WTC11 (cell line): ENCODE data around the gene GFPT1. TPM values are rescaled to one million over a fixed set of nuclear protein-coding genes. Genes with fewer than 3 reads are reported as not detected.

Source experiments
- ATAC-seq: fragments of 200-7000 bp; cut with Tn5 transposase; 2 replicates; pipeline ENCODE4 v1.10.0; 2021; ENCODE audit warnings: mild to moderate bottlenecking, moderate library complexity
- CTCF ChIA-PET: fragments of 300-600 bp; sonication (Branson Sonifier 250); formaldehyde crosslinking; loops from one replicate; lab custom pipeline; 2021; ENCODE audit warnings: antibody characterized with exemption; lab: Charles Lee
- POLR2A ChIA-PET: fragments of 350-600 bp; sonication (Branson Sonifier 250); formaldehyde crosslinking; loops from one replicate; lab custom pipeline; 2021; ENCODE audit warnings: antibody characterized with exemption; lab: Charles Lee
- DNase-seq: peaks from one replicate; pipeline ENCODE4 v3.0.0; 2021; ENCODE audit warnings: low spot score
- H3K27ac Mint-ChIP-seq: 2 replicates; pipeline ENCODE4 v1.8.0; 2021; ENCODE audit warnings: mixed read lengths
- H3K27me3 Mint-ChIP-seq: 2 replicates; pipeline ENCODE4 v1.8.0; 2021; ENCODE audit warnings: low read depth, mild to moderate bottlenecking, moderate library complexity, mixed read lengths
- H3K36me3 Mint-ChIP-seq: 2 replicates; pipeline ENCODE4 v1.8.0; 2021; ENCODE audit warnings: mixed read lengths
- H3K4me1 Mint-ChIP-seq: 2 replicates; pipeline ENCODE4 v1.8.0; 2022; ENCODE audit warnings: mixed read lengths
- H3K4me3 Mint-ChIP-seq: 2 replicates; pipeline ENCODE4 v1.8.0; 2021; ENCODE audit warnings: mild to moderate bottlenecking, moderate library complexity, mixed read lengths
- H3K9me3 Mint-ChIP-seq: 2 replicates; pipeline ENCODE4 v1.8.0; 2021; ENCODE audit warnings: mixed read lengths
- FOXK1 ChIP-seq: sonication (generic); formaldehyde crosslinking; IDR thresholded peaks from 2 replicates; pipeline ENCODE4 v1.8.0; 2022; ENCODE audit warnings: mild to moderate bottlenecking, moderate library complexity, missing genetic modification reagents
- GABPB1 ChIP-seq: sonication (generic); formaldehyde crosslinking; IDR thresholded peaks from 2 replicates; pipeline ENCODE4 v1.8.1; 2023; ENCODE audit warnings: mild to moderate bottlenecking, missing genetic modification reagents
- JUN ChIP-seq: sonication (generic); formaldehyde crosslinking; IDR thresholded peaks from 2 replicates; pipeline ENCODE4 v1.8.0; 2023; ENCODE audit warnings: mild to moderate bottlenecking, missing genetic modification reagents
- MYBL2 ChIP-seq: sonication (generic); formaldehyde crosslinking; IDR thresholded peaks from 2 replicates; pipeline ENCODE4 v1.8.1; 2023; ENCODE audit warnings: mild to moderate bottlenecking, moderate library complexity, missing genetic modification reagents
- SMAD3 ChIP-seq: sonication (generic); formaldehyde crosslinking; IDR thresholded peaks from 2 replicates; pipeline ENCODE4 v1.8.0; 2022; ENCODE audit warnings: missing genetic modification reagents, mild to moderate bottlenecking, borderline replicate concordance
- total RNA-seq: library from RNA; stranded (reverse); gene quantifications from 3 replicates; pipeline ENCODE4 v1.2.3, GENCODE V29; 2021
- TF ChIP-seq, protein P1 (sequence below): sonication (generic); formaldehyde crosslinking; IDR thresholded peaks from 2 replicates; pipeline ENCODE4 v1.8.1; 2022; ENCODE audit warnings: low read depth, missing genetic modification reagents, borderline replicate concordance
- TF ChIP-seq, protein P2 (sequence below): fragments of 250-450 bp; sonication (Bioruptor Pico); conservative IDR thresholded peaks from 2 replicates; pipeline ENCODE4 v1.9.0; 2021; ENCODE audit warnings: mild to moderate bottlenecking
- TF ChIP-seq, protein P3 (sequence below): sonication (generic); formaldehyde crosslinking; IDR thresholded peaks from 2 replicates; pipeline ENCODE4 v1.8.1; 2022; ENCODE audit warnings: low read depth, mild to moderate bottlenecking, moderate library complexity, missing genetic modification reagents, borderline replicate concordance
- TF ChIP-seq, protein P4 (sequence below): sonication (generic); formaldehyde crosslinking; IDR thresholded peaks from 2 replicates; pipeline ENCODE4 v1.8.1; 2023; ENCODE audit warnings: mild to moderate bottlenecking, moderate library complexity, missing genetic modification reagents
- TF ChIP-seq, protein P5 (sequence below): sonication (generic); formaldehyde crosslinking; IDR thresholded peaks from 2 replicates; pipeline ENCODE4 v1.8.1; 2022; ENCODE audit warnings: missing genetic modification reagents, borderline replicate concordance
- TF ChIP-seq, protein P6 (sequence below): fragments of 200-600 bp; IDR thresholded peaks from 2 replicates; pipeline ENCODE4 v1.8.0; 2022; ENCODE audit warnings: antibody characterized with exemption

The GFPT1 gene
- total RNA-seq, 1 experiment from 2014 or later: 65.5 TPM

DNA sequence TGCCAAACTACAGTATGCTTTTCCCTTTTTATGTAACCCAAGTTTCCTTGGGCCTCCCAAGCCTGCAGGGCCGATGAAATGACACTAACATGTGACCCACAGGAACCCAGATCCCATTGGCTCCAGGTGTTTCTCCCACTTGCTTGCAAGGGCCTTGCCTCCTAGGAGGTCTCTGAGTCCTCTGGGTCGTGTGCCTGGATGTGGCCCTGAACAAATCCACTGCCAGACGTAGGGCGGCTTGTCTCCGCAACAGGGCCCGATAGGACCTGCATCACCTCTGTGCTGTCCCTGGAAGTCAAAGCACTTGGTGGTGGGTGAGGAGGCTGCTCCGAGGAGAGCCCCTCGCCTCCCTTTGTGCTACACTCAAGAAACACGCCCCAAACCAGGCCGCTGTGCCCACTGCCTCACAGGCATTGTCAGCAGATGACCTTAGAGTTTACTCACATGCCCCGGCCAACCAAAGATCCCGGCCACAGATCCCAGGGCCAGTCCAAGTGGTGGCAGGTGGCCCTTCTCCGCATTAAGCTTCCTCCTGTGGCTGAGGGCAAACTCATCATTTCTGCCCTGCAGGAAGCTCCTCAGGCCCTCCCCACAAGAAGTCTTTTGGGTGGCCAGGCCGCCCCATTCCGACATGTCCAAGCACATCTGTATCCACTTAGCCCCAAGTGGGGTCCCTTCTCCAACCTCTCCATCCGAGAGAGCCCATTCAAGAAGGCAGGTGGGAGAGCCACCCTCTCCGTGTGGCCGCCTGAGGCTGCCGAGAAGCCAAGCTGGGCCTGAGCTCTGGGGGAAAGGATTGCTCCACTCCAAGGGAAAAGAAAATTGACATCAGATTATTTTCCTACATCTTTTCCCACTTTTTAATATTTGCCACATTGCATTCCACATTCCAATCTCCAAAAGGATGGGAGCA is 76.7 kb downstream of the GFPT1 start:
- POLR2A ChIA-PET: no interaction called here
- no peak for DNase-seq

DNA sequence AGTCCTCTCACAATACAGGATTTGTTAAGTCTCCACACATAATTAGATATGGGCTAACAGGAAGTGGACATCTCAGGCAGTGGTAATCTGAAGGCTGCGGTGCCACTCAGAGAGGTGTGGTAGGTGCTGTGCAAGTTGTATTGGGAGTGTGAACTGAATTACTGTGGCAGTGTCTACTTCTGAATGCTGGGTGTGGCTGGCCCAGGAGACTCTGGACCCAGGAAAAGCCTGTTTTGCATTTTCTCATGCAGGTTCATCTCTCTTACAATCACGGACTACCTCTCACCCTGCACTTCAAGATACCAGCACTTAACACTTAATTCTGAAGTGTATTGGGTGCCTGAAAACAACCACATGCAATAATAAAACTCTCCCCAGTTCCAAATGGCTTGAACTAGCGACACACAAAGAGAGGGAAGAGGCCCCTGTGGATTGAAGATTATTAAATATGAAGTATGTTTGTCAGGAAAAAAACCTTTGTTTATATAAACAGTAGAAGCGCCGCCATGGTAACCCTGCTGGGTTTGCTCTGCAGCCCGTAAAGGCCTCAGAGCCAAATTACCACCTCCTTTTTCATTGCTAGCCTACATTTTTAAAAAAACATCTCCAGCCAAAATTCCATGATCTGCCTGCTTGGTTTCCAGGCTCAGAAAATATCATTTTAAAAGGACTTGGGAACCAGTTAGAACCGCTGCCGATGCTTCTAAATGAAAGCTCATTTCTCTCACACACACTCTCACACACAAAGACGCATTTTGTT is 77.5 kb downstream of the GFPT1 start:
- no peak overlapping the region for H3K4me3 Mint-ChIP-seq
- DNase-seq (no peak), ATAC-seq (no peak)
- peaks cover 12% of the 10 kb centered on the region for H3K36me3 Mint-ChIP-seq
- peaks cover 14% of the 10 kb centered on the region for H3K9me3 Mint-ChIP-seq
- TF ChIP-seq, protein P1, sequence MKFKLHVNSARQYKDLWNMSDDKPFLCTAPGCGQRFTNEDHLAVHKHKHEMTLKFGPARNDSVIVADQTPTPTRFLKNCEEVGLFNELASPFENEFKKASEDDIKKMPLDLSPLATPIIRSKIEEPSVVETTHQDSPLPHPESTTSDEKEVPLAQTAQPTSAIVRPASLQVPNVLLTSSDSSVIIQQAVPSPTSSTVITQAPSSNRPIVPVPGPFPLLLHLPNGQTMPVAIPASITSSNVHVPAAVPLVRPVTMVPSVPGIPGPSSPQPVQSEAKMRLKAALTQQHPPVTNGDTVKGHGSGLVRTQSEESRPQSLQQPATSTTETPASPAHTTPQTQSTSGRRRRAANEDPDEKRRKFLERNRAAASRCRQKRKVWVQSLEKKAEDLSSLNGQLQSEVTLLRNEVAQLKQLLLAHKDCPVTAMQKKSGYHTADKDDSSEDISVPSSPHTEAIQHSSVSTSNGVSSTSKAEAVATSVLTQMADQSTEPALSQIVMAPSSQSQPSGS: no peak
- TF ChIP-seq, protein P2, sequence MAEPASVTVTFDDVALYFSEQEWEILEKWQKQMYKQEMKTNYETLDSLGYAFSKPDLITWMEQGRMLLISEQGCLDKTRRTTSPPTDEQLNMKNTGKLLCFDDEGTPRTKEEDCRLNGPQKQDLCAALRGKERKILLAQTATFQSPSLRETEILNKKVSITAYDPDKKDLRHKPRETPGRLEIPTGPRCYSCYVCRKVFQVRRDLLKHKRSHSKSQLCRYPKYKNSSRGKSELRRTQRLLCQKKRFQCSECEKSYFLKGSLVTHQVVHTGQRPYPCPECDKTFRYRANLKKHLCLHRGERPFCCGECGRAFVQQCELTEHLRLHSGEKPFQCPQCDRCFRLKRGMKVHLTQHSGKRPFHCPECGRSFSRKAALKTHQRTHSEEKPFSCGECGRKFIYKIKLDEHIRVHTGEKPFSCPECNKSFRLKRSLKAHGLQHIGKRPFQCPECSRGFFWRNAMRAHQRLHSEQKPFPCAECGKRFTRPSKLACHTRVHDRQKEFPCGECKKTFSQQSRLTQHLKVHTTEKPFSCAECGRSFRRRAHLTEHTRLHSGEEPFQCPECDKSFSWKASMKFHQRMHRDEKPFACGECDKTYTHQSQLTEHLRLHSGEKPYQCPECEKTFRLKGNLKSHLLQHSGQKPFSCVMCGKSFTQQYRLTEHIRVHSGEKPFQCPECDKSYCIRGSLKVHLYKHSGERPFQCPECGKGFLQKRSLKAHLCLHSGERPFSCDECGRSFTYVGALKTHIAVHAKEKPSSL (CRISPR knock-in tag): no peak
- H3K27ac Mint-ChIP-seq: peak overlapping the region; percentile 49; the same call in 1 of the 2 replicates
- ChIA-PET CTCF (no interaction called here), POLR2A (no interaction called here)
- H3K4me1 Mint-ChIP-seq: peaks cover 16% of the 10 kb centered on the region
- peaks cover 19% of the 10 kb centered on the region for H3K27me3 Mint-ChIP-seq

More for the DNA sequence above, 76.7 kb downstream of the GFPT1 start:
- peaks cover 19% of the 10 kb centered on the region for H3K27me3 Mint-ChIP-seq
- H3K36me3 Mint-ChIP-seq: peaks cover 15% of the 10 kb centered on the region
- no peak overlapping the region for H3K4me3 Mint-ChIP-seq
- no peak overlapping the region for H3K27ac Mint-ChIP-seq
- TF ChIP-seq, protein P3, sequence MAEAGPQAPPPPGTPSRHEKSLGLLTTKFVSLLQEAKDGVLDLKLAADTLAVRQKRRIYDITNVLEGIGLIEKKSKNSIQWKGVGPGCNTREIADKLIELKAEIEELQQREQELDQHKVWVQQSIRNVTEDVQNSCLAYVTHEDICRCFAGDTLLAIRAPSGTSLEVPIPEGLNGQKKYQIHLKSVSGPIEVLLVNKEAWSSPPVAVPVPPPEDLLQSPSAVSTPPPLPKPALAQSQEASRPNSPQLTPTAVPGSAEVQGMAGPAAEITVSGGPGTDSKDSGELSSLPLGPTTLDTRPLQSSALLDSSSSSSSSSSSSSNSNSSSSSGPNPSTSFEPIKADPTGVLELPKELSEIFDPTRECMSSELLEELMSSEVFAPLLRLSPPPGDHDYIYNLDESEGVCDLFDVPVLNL (CRISPR knock-in tag): no peak
- TF ChIP-seq, protein P4, sequence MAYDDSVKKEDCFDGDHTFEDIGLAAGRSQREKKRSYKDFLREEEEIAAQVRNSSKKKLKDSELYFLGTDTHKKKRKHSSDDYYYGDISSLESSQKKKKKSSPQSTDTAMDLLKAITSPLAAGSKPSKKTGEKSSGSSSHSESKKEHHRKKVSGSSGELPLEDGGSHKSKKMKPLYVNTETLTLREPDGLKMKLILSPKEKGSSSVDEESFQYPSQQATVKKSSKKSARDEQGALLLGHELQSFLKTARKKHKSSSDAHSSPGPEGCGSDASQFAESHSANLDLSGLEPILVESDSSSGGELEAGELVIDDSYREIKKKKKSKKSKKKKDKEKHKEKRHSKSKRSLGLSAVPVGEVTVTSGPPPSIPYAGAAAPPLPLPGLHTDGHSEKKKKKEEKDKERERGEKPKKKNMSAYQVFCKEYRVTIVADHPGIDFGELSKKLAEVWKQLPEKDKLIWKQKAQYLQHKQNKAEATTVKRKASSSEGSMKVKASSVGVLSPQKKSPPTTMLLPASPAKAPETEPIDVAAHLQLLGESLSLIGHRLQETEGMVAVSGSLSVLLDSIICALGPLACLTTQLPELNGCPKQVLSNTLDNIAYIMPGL (CRISPR knock-in tag): no peak
- no peak for TF ChIP-seq GABPB1
- TF ChIP-seq JUN (CRISPR knock-in tag): no peak
- TF ChIP-seq, protein P5, sequence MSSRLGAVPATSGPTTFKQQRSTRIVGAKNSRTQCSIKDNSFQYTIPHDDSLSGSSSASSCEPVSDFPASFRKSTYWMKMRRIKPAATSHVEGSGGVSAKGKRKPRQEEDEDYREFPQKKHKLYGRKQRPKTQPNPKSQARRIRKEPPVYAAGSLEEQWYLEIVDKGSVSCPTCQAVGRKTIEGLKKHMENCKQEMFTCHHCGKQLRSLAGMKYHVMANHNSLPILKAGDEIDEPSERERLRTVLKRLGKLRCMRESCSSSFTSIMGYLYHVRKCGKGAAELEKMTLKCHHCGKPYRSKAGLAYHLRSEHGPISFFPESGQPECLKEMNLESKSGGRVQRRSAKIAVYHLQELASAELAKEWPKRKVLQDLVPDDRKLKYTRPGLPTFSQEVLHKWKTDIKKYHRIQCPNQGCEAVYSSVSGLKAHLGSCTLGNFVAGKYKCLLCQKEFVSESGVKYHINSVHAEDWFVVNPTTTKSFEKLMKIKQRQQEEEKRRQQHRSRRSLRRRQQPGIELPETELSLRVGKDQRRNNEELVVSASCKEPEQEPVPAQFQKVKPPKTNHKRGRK (CRISPR knock-in tag): no peak
- TF ChIP-seq, protein P6, sequence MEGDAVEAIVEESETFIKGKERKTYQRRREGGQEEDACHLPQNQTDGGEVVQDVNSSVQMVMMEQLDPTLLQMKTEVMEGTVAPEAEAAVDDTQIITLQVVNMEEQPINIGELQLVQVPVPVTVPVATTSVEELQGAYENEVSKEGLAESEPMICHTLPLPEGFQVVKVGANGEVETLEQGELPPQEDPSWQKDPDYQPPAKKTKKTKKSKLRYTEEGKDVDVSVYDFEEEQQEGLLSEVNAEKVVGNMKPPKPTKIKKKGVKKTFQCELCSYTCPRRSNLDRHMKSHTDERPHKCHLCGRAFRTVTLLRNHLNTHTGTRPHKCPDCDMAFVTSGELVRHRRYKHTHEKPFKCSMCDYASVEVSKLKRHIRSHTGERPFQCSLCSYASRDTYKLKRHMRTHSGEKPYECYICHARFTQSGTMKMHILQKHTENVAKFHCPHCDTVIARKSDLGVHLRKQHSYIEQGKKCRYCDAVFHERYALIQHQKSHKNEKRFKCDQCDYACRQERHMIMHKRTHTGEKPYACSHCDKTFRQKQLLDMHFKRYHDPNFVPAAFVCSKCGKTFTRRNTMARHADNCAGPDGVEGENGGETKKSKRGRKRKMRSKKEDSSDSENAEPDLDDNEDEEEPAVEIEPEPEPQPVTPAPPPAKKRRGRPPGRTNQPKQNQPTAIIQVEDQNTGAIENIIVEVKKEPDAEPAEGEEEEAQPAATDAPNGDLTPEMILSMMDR: no peak
- no peak for TF ChIP-seq MYBL2 (CRISPR knock-in tag)
- no peak for TF ChIP-seq SMAD3
- no peak for TF ChIP-seq FOXK1 (CRISPR knock-in tag)
- H3K9me3 Mint-ChIP-seq: peaks cover 17% of the 10 kb centered on the region
- ATAC-seq: no peak
- CTCF ChIA-PET: no interaction called here
- H3K4me1 Mint-ChIP-seq: peaks cover 16% of the 10 kb centered on the region
